Measurements from ENCODE around the gene INPP5E.

The INPP5E gene

DNA sequence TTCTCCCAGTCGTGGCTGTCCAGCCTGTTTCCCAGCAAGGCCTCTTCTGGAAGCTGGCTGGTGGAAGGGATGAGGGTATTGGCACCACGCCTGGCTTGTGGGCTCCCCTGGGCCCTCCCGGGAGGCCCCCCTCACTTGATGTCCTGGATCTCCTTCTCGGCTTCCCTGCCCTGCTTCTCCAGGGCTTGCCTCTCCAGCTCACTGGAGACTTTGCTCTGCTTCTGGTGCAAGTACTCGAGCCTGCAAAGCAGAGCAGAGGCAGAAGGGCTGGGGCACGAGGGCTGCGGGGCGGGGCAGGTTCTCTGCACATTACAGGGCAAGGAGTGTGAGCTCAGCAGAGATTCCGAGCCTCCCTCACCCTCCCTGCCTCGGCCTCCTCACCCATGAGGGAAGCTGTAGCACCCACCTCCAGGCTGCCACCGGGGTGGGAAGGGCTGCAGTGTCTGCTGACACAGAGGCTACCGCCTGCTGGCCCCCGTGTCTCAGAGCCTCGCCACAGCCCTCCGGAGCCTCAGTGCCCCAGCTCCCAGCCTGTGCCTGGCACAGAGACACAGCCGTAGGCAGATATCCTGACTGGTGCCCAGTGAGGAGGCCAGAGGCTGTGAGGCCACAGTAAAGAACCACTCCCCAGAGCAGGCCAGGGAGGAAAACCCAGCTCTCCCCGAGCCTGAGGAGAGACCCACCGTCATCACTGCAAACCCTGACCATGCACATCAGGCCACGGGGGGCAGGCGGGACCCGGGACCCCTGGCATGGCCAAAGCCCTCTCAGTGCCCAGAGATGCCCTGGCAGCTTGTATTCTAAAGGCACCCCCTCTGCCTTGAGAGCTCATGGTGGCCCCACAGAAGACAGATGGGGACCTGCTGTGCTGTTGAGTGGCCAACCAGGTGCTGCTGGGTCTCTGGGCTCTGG is 46.9 kb downstream of the INPP5E start:
- Histone ChIP-seq H3K36me3 (ENCODE audit: control insufficient read depth, insufficient read depth, low read length) (no peaks in the 10 kb centered on the region), H2AFZ (no peak overlapping the region), H3K4me2 (ENCODE audit: low read length) (no peak overlapping the region), H3K79me2 (no peaks in the 10 kb centered on the region), H3K4me3 (ENCODE audit: low read depth, low read length) (no peak overlapping the region), H3K9ac (no peak overlapping the region), H3K27me3 (ENCODE audit: control insufficient read depth, insufficient read depth, low read length) (no peaks in the 10 kb centered on the region), H3K4me1 (no peaks in the 10 kb centered on the region), H3K27ac (no peak overlapping the region), H3K9me3 (ENCODE audit: control insufficient read depth, low read length) (no peaks in the 10 kb centered on the region)
- TF ChIP-seq, protein P1, sequence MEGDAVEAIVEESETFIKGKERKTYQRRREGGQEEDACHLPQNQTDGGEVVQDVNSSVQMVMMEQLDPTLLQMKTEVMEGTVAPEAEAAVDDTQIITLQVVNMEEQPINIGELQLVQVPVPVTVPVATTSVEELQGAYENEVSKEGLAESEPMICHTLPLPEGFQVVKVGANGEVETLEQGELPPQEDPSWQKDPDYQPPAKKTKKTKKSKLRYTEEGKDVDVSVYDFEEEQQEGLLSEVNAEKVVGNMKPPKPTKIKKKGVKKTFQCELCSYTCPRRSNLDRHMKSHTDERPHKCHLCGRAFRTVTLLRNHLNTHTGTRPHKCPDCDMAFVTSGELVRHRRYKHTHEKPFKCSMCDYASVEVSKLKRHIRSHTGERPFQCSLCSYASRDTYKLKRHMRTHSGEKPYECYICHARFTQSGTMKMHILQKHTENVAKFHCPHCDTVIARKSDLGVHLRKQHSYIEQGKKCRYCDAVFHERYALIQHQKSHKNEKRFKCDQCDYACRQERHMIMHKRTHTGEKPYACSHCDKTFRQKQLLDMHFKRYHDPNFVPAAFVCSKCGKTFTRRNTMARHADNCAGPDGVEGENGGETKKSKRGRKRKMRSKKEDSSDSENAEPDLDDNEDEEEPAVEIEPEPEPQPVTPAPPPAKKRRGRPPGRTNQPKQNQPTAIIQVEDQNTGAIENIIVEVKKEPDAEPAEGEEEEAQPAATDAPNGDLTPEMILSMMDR (IDR thresholded peaks at IDR 0.05): no peak

DNA sequence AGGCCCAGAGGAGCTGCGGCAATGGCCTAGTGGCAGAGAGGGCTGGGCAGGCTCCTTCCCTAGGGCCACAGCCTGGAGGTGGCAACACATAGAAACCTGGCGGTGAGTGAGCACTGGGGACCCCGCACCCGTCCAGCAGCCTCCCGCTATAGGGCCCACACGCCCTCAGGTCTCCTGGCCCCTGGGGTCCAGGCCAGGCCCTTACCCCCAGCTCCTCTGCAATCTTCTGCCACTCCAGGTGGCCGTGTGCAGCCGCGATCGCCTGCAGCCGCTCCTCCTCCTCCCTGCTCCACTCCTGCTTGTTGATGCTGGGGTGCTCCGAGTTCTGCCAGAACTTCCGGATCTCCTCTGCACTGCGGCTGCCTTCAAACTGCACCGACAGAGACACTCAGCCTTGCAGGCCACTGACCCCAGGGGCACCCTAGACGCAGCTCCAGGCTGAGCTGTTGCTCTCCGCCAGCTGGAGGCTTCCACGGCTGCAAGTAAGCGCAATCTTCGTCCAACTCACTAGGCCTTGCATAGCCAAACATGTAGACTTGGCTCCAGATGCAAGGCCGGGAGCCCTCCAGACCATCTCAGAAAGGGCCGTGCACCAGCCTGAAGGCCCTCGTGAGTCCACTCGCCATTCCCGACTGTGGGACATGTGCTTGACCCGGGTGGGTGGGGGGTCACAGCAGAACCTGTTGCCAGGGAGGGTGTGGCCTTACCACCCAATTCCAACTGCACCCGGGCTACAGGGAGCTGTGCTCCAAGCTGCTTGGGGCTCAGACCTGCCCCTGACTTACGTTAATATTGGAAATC is 47.7 kb downstream of the INPP5E start:
- TF ChIP-seq, protein P1 (IDR thresholded peaks at IDR 0.05): no peak
- no peak overlapping the region for H3K4me3 ChIP-seq (ENCODE audit: low read depth, low read length)
- no peak overlapping the region for H3K9ac ChIP-seq
- H3K27me3 ChIP-seq (ENCODE audit: control insufficient read depth, insufficient read depth, low read length): no peaks in the 10 kb centered on the region
- H3K79me2 ChIP-seq: no peaks in the 10 kb centered on the region
- no peak overlapping the region for H3K4me2 ChIP-seq (ENCODE audit: low read length)
- H3K4me1 ChIP-seq: no peaks in the 10 kb centered on the region
- no peak overlapping the region for H3K27ac ChIP-seq
- no peaks in the 10 kb centered on the region for H3K36me3 ChIP-seq (ENCODE audit: control insufficient read depth, insufficient read depth, low read length)
- H3K9me3 ChIP-seq (ENCODE audit: control insufficient read depth, low read length): no peaks in the 10 kb centered on the region
- no peak overlapping the region for H2AFZ ChIP-seq

DNA sequence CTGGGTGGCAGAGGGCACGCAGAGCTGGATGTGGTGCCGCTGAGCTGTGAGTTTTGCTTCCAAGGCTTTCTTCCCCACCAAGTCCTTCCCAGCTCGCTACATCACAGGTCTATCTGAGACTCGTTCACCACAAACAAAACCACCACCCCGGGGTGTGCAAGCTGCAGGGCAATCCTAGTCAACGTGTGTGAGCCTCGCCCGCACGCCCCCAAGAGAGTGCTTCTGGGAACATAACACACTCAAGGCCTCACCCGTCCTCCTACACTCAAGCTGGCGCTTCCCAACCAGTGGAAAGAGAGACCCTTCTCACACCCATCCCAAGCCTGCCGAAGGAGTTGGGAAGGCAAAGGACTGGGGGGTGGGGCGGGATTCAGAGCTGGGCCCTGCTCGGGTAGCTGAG is 50.2 kb downstream of the INPP5E start:
- no peaks in the 10 kb centered on the region for H3K9me3 ChIP-seq (ENCODE audit: control insufficient read depth, low read length)
- H3K27me3 ChIP-seq (ENCODE audit: control insufficient read depth, insufficient read depth, low read length): no peaks in the 10 kb centered on the region
- H3K4me3 ChIP-seq (ENCODE audit: low read depth, low read length): no peak overlapping the region
- H2AFZ ChIP-seq: no peak overlapping the region
- no peaks in the 10 kb centered on the region for H3K79me2 ChIP-seq
- TF ChIP-seq, protein P1 (IDR thresholded peaks at IDR 0.05): no peak
- no peak overlapping the region for H3K27ac ChIP-seq
- H3K36me3 ChIP-seq (ENCODE audit: control insufficient read depth, insufficient read depth, low read length): no peaks in the 10 kb centered on the region
- no peaks in the 10 kb centered on the region for H3K4me1 ChIP-seq
- no peak overlapping the region for H3K9ac ChIP-seq
- H3K4me2 ChIP-seq (ENCODE audit: low read length): no peak overlapping the region

DNA sequence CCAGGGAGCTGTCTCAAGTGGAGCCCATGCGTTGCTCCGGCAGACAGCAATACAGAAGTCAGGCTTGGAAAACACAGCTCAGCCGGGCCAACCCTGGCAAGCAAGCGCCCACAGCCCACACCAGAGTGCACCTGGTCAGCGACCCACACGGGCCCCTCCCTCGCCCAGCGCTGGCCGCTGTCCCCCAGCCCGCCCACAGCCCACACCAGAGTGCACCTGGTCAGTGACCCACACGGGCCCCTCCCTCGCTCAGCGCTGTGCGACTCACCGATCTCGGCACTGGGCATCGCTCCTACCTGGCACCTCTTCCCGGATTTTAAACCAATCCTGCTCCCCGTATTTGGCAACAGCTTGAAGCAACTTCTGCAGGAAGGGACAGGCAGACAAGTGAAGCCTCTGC is 52.4 kb downstream of the INPP5E start:
- Histone ChIP-seq H3K27ac (no peak overlapping the region), H3K4me2 (ENCODE audit: low read length) (no peak overlapping the region), H3K27me3 (ENCODE audit: control insufficient read depth, insufficient read depth, low read length) (no peaks in the 10 kb centered on the region), H3K9me3 (ENCODE audit: control insufficient read depth, low read length) (no peaks in the 10 kb centered on the region), H2AFZ (no peak overlapping the region), H3K36me3 (ENCODE audit: control insufficient read depth, insufficient read depth, low read length) (no peaks in the 10 kb centered on the region), H3K4me1 (no peaks in the 10 kb centered on the region), H3K4me3 (ENCODE audit: low read depth, low read length) (no peak overlapping the region), H3K79me2 (no peaks in the 10 kb centered on the region), H3K9ac (no peak overlapping the region)
- TF ChIP-seq, protein P1 (IDR thresholded peaks at IDR 0.05): no peak
